WI38 (cell line): ENCODE measurements around the gene RAPGEF4.

Source experiments
- H3K4me3 ChIP-seq: 2 replicates; pipeline ENCODE4 v1.5.1; 2011; ENCODE audit warnings: low read depth, mild to moderate bottlenecking, control low read depth, low read length
- TF ChIP-seq, protein P1 (sequence below): IDR thresholded peaks from 2 replicates; pipeline ENCODE4 v1.5.1; 2012; ENCODE audit warnings: low read depth, mild to moderate bottlenecking, control low read depth, low read length

RAPGEF4 gene

DNA sequence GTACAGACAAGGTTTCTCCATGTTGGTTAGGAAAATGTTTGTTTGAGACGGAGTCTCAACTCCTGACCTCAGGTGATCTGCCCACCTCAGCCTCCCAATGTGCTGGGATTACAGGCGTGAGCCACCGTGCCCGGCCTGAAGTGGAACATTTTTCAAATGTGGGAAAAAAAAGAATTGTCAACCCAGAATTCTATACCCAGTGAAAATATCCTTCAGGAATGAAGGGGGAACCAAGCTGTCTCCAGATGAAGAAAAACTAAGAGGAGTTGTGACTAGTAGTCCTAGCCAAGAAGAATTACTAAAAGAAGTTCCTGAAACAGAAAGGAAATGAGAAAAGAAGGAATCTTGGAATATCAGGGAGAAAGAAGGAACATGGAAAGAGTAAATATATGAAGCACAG is 25.7 kb downstream of the RAPGEF4 start:
- no peak overlapping the region for H3K4me3 ChIP-seq
- TF ChIP-seq, protein P1, sequence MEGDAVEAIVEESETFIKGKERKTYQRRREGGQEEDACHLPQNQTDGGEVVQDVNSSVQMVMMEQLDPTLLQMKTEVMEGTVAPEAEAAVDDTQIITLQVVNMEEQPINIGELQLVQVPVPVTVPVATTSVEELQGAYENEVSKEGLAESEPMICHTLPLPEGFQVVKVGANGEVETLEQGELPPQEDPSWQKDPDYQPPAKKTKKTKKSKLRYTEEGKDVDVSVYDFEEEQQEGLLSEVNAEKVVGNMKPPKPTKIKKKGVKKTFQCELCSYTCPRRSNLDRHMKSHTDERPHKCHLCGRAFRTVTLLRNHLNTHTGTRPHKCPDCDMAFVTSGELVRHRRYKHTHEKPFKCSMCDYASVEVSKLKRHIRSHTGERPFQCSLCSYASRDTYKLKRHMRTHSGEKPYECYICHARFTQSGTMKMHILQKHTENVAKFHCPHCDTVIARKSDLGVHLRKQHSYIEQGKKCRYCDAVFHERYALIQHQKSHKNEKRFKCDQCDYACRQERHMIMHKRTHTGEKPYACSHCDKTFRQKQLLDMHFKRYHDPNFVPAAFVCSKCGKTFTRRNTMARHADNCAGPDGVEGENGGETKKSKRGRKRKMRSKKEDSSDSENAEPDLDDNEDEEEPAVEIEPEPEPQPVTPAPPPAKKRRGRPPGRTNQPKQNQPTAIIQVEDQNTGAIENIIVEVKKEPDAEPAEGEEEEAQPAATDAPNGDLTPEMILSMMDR: no peak

DNA sequence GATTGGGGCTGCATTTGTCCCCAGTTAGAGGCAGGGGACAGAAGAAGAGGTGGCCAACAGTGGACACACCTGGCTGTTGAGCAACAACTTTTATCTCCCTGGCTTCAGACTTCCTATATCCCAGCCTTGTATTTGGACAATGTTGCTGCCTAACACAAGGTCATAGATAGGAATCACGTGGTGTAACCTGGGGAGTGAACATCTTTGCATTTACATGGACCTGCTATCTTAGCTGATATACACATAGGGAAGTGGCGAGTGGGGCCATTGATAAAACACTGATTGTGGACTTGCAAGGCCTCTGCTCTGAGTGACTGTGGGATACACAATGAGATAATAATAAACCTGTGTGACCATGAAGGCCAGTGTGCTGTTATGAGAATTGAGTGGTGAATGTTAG is 26.9 kb downstream of the RAPGEF4 start:
- no peak overlapping the region for H3K4me3 ChIP-seq
- TF ChIP-seq, protein P1: no peak

DNA sequence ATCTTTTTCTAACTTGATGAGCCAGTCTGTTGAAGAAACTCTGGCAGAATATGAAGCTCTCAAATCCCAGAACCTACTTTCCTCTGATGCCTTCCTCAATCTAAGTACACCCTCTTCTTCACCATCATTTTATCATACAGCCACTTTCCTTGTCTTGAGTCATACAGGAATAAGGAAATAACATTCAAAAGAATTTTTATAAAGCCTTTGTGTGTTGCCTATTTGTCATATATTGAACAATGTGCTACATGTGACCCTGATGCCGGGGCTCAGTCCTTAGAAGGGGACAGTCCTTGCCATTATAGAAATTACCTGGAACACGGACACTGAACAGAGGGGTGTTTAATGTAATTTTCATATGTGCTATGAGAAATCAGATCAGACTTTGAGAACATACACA is 27.4 kb downstream of the RAPGEF4 start:
- H3K4me3 ChIP-seq: no peak overlapping the region
- TF ChIP-seq, protein P1: no peak

DNA sequence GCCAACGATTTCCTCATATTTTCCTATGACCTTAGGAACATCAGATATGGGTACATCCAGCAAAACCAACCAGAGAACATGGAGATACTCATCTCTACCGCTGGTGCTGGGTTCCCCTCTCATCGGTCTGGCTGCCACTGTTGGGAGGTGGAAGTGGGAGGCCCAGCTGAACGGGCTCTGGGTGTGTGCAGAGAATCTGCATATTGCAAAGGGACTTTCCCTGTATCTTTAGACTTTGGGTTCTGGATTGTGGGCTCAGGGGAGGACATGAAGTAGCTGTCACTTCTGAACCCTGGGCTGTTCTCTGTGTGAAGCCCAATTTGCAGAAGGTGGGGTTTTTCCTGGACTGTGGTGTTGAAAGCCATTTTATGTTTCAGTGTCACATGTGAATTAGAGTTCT is 30.0 kb downstream of the RAPGEF4 start:
- H3K4me3 ChIP-seq: no peak overlapping the region
- TF ChIP-seq, protein P1: no peak

DNA sequence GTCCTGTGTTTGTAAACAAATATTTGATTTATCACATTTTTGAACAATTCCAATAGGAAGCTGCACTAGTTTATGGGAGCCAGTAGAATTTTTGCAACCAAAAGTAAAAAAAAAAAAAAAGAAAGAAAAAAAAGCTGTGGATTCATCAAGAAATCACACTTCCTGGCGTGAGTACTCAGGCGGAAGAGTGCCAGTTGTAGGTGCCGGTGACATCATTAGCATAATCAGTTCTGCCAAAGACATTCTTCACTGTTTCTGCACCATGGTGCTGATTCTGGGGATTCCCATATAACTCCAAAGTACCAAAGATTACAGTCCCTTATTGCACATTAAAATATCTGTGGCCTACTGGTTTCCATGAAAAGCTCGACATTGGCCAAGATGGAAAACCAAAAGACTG is 32.8 kb downstream of the RAPGEF4 start:
- TF ChIP-seq, protein P1: no peak
- no peak overlapping the region for H3K4me3 ChIP-seq

DNA sequence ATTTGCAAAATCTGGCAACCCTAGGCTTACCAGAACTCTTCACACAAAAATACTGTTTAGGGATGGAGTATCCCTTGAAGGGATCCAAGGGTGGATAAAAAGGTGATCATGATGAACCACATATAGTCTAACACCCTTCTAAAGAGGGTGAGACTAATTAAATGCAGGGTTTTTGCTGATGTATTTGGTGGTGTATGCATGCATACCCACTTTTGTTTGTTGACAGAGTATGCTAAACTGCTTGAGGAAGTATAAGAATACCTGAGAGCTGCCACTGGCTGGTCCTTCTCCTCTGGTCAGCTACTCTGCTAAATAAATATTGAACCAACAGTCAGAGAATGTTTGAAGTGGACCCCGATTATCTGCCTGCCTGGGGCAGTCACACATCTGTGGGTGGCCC is 34.2 kb downstream of the RAPGEF4 start:
- TF ChIP-seq, protein P1: no peak

DNA sequence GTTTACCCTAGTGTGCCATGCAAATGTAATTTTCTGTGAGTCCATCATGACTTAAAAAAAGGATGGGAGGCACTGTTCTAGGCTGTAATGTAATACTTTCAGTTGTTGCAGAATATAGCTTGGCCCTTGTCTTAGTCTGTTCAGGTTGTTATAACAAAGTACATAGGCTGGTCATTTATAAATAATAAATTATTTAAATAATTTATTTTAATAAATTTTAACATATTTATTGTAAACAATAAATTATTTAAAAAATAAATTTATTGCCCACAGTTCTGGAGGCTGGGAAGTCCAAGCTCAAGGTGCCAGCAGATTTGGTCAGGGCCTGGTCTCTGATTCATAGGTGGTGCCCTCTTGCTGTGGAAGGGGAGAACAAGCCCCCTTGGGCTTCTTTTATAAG is 35.2 kb downstream of the RAPGEF4 start:
- TF ChIP-seq, protein P1: no peak
- H3K4me3 ChIP-seq: no peak overlapping the region

More for the DNA sequence above, 34.2 kb downstream of the RAPGEF4 start:
- H3K4me3 ChIP-seq: no peak overlapping the region
